Suppressor macrophage (primary cell): ENCODE data around the gene GRIN2A.
"Not testable (repeated sequence)": the region's sequence is repeated elsewhere in the genome, so short reads cannot be mapped to it uniquely, and the experiment has no call there.

Experiments
- DNase-seq, 4 experiments: peaks; one replicate each; pipeline ENCODE4 v3.0.0-alpha.2; 2020 to 2022

GRIN2A gene

GRCh38 chr16:9911231-9911630, 271.0 kb downstream of the GRIN2A start:
- no peak for DNase-seq

GRCh38 chr16:9909072-9909825, 273.0 kb downstream of the GRIN2A start:
- no peak for DNase-seq

DNA sequence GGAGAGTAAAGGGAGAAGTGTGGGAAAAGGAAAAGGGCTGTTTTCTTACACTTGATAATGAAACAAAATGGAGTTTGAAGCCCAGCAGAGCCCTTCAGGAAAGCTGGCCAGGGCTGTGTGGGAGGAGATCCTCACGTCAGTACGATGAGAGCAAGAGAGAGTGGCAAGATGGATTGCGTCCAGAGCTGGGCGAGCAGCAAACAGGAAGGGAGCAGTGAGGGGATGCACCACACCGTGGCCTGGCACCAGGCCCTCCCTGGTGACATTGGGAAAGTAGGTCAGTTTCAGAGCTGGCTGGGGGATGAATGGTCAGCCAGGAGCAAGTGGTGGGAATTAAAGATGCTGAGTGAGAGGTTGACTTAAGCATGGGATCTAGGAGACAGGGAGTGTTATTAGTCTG, 273.6 kb downstream of the GRIN2A start:
- DNase-seq, result no peak

GRCh38 chr16:9907752-9908151, 274.5 kb downstream of the GRIN2A start:
- DNase-seq, result no peak

DNA sequence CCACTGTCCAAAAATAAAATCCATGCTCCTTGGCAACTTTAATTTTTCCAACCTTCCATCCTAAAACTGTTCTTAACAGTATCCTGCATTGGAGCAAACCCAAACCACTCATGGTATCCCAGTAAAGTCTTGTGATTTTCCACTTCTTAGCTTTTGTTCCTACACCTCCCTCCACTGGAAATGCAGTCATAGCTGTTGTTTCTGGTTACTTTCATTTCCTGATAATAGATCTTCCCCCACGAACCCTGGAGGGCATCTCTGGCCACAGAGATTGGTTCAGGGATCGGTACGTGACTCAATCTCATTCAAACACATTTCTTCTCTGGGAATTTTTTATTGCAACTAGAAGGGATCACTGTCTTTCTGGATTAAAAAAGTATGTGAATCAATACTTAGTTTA, 276.0 kb downstream of the GRIN2A start:
- no peak for DNase-seq

GRCh38 chr16:9904526-9904925, 277.7 kb downstream of the GRIN2A start:
- DNase-seq, result no peak

DNA sequence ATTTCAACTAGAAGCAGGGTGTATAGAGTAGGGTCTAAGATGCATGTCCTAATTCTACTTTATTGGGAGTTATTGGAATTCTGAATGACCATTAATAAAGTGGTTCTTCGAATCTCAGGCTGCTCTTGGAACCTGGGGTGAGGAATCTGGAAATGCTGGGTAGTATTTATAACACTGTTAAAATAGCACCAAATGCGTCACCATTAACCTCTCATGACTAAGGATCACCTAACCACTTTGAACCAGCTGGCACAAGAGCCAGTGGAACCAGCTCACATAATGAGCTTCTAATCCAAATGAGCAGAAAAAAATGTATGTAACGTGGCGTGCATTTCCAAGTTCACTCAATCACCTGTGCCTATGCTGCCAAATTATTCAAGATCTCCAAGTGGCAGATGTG, 281.7 kb downstream of the GRIN2A start:
- DNase-seq, result no peak

- no peak for DNase-seq
These were observed 283.7 kb downstream of the GRIN2A start for GRCh38 chr16:9898555-9898954.

- DNase-seq, result no peak
These were observed 284.1 kb downstream of the GRIN2A start for GRCh38 chr16:9898124-9898523.

GRCh38 chr16:9895817-9896216, 286.4 kb downstream of the GRIN2A start:
- DNase-seq, result no peak

- no peak for DNase-seq
These were observed 296.4 kb downstream of the GRIN2A start for GRCh38 chr16:9885876-9886275.

GRCh38 chr16:9885467-9885866, 296.8 kb downstream of the GRIN2A start:
- DNase-seq, result no peak

GRCh38 chr16:9875981-9876380, 306.2 kb downstream of the GRIN2A start:
- not testable (repeated sequence) for DNase-seq

- no peak for DNase-seq
These were observed 308.0 kb downstream of the GRIN2A start for GRCh38 chr16:9874219-9874618.

- no peak for DNase-seq
These were observed 311.3 kb downstream of the GRIN2A start for GRCh38 chr16:9870962-9871361.

GRCh38 chr16:9869776-9870175, 312.5 kb downstream of the GRIN2A start:
- no peak for DNase-seq

DNA sequence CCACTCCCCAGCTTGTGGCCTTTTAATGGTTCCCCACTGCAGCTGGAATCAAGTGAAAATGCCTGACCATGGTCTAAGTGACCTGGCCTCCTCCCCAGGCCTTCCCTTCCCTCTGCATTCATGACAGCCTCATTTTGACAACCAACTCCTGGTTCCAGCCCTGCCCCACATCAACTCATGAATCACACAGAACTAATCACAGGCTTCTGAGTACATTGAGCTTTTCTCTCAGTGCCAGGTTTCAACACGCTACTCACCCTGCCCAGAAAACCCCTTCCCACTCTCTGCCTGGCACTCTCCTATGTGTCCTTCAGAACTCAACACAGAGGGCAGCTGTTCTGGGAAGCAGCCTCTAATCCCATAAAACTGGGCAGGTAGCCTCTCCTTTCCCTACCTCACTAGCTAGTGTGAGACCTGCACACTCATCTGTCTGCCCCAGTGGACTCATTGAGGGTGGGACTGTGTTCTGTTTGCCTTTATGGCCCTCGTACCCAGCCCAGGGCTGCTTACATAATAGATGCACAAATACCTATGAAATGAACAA, 313.6 kb downstream of the GRIN2A start:
- no peak for DNase-seq

GRCh38 chr16:9867176-9867575, 315.1 kb downstream of the GRIN2A start:
- DNase-seq, result no peak

DNA sequence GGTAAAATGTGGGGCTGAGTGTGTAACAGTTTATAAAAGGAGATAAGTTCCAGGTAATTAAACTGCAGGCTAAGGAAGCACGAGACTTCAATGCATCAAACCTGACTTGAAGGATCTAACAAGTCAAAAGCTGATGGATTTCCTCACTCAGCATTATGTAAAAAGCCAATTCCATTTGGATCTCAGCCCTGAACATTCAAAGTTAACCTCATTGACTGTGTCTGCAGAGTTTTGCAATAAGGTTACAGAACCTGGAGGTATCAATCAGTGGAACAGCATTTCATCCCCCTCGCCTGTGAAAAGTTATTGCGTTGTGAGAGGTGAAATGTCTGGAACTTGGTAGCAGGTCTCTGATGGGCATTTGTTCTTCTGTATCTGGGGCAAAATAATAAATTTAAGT, 317.8 kb downstream of the GRIN2A start:
- no peak for DNase-seq

GRCh38 chr16:9862327-9862726, 319.9 kb downstream of the GRIN2A start:
- no peak for DNase-seq

DNA sequence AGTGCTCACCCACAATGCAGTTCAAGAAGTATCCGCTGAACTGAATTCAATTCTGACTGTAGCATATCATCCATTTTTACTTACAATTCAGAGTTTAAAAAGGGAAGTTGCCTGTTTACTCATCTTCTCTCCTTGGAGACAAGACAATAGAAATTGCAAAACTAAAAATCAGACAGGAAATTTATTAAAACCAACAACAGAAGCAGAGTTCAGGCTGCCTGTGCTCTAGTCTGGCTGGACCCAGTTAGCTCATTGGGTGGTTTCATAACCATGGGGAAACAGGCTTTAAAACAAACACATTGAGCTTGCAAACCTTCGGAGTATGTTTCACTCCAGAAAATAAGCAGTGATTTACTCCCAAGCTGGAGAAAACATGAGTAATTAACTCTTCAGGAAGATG, 321.4 kb downstream of the GRIN2A start:
- DNase-seq, result peak in 2 of 4 experiments; percentile 3 to 13

DNA sequence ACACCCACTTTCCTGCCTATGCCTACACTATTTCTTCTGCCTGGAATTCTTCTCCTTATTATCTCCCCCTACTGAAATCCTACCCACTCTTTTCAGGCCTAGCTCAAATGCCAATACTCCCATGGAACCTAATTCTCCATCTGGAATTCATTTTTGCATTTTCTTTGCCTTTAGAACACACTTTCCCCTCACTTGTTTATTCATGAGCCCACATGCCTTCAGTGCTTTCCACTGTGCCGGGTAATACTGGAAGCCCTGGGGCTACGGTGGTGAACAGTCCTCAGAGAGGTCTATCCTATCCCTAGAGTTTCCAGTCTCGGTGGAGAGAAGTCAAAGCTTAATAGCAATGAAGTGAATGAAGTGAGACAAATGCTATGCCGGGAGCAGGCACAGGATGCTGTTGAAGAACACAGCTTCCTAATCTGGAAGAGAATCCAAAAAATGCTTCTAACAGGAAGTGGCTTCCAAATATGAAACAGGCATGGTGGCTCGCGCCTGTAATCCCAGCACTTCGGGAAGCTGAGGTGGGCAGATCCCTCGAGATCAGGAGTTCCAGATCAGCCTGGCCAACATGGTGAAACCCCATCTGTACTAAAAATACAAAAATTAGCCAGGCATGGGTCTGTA, 322.4 kb downstream of the GRIN2A start:
- DNase-seq, result no peak

- no peak for DNase-seq
These were observed 327.6 kb downstream of the GRIN2A start for GRCh38 chr16:9854675-9855074.

- no peak for DNase-seq
These were observed 330.2 kb downstream of the GRIN2A start for GRCh38 chr16:9852003-9852402.
